Calu3 (cell line): ENCODE measurements around the gene ZRSR2. TPM values are rescaled to one million over a fixed set of nuclear protein-coding genes. Genes with fewer than 3 reads are reported as not detected.

Experiments
- BruUV-seq: library from RNA; stranded (reverse); fragments of 400-500 nt; replicated peaks from 2 replicates; lab custom pipeline; 2021; lab: Mats Ljungman, UMichigan
- CTCF ChIA-PET: fragments of 300-600 bp; sonication (Branson Sonifier 250); formaldehyde crosslinking; loops from one replicate; lab custom pipeline; 2022; ENCODE audit warnings: antibody characterized with exemption; lab: Charles Lee
- DNase-seq: peaks from one replicate; pipeline ENCODE4 v3.0.0; 2022
- H3K27ac Mint-ChIP-seq: one replicate; pipeline ENCODE4 v1.8.0; 2022; ENCODE audit warnings: mixed read lengths; ENCODE audit not compliant: unreplicated experiment
- H3K27me3 Mint-ChIP-seq: one replicate; pipeline ENCODE4 v1.8.0; 2022; ENCODE audit warnings: mixed read lengths; ENCODE audit not compliant: unreplicated experiment
- H3K36me3 Mint-ChIP-seq: one replicate; pipeline ENCODE4 v1.8.0; 2022; ENCODE audit warnings: mild to moderate bottlenecking, moderate library complexity, mixed read lengths; ENCODE audit not compliant: insufficient read depth, unreplicated experiment
- H3K4me1 Mint-ChIP-seq: one replicate; pipeline ENCODE4 v1.8.0; 2022; ENCODE audit warnings: mild to moderate bottlenecking, low read depth, mixed read lengths; ENCODE audit not compliant: unreplicated experiment
- H3K4me3 Mint-ChIP-seq: one replicate; pipeline ENCODE4 v1.8.0; 2022; ENCODE audit warnings: mild to moderate bottlenecking, low read depth, moderate library complexity, mixed read lengths; ENCODE audit not compliant: unreplicated experiment
- H3K9me3 Mint-ChIP-seq: one replicate; pipeline ENCODE4 v1.8.0; 2022; ENCODE audit warnings: low read depth, mixed read lengths; ENCODE audit not compliant: unreplicated experiment
- CTCF ChIP-seq: fragments of 200-600 bp; IDR thresholded peaks from one replicate; pipeline ENCODE4 v1.8.0; 2022; ENCODE audit warnings: antibody characterized with exemption; ENCODE audit not compliant: unreplicated experiment
- intact Hi-C: fragments of 100-400 bp; cut with micrococcal nuclease; formaldehyde crosslinking; loops from one replicate; pipeline ENCODE4 v1.10.0; 2022; ENCODE audit not compliant: unreplicated experiment
- total RNA-seq: library from RNA; stranded (reverse); gene quantifications from 2 replicates; pipeline ENCODE4 v1.2.3, GENCODE V29; 2022

ZRSR2 gene
- total RNA-seq, 1 experiment from 2014 or later = 16.4 TPM

DNA sequence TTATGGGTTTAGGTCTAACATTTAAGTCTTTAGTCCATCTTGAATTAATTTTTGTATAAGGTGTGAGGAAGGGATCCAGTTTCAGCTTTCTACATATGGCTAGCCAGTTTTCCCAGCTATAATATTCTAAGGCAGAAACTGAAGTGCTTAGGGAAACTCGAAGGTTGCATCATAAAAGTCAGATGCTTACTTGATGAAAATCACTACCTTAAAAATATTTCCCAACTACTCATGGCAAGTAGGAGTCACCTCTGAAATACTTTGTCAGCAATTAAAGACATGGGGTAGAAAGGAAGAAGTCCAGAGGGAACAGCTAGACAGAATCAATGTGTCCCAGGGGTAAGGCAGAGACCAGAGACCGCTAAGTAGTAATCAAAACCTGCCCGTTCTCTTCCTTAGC lies 70.6 kb downstream of the ZRSR2 start:
- CTCF ChIA-PET = no interaction called here
- no peak for TF ChIP-seq CTCF
- Mint-ChIP-seq H3K4me3 (no peak overlapping the region), H3K27ac (no peak overlapping the region), H3K27me3 (no peaks in the 10 kb centered on the region), H3K4me1 (no peaks in the 10 kb centered on the region), H3K9me3 (no peaks in the 10 kb centered on the region), H3K36me3 (no peaks in the 10 kb centered on the region)
- BruUV-seq = no TSS peak
- intact Hi-C loops = no loop called here
- DNase-seq = no peak

GRCh38 chrX:15864023-15864422 lies 73.7 kb downstream of the ZRSR2 start:
- no peaks in the 10 kb centered on the region for H3K4me1 Mint-ChIP-seq
- intact Hi-C loops = no loop called here
- H3K4me3 Mint-ChIP-seq = no peak overlapping the region
- DNase-seq = no peak
- H3K27me3 Mint-ChIP-seq = no peaks in the 10 kb centered on the region
- TF ChIP-seq CTCF = no peak
- H3K36me3 Mint-ChIP-seq = no peaks in the 10 kb centered on the region
- CTCF ChIA-PET = no interaction called here
- H3K9me3 Mint-ChIP-seq = no peaks in the 10 kb centered on the region
- BruUV-seq = no TSS peak
- H3K27ac Mint-ChIP-seq = no peak overlapping the region

- Mint-ChIP-seq H3K36me3 (no peaks in the 10 kb centered on the region), H3K4me1 (no peaks in the 10 kb centered on the region), H3K27ac (no peak overlapping the region), H3K27me3 (no peaks in the 10 kb centered on the region), H3K4me3 (no peak overlapping the region), H3K9me3 (no peaks in the 10 kb centered on the region)
- no TSS peak for BruUV-seq
- no peak for DNase-seq
- intact Hi-C loops = no loop called here
- no peak for TF ChIP-seq CTCF
- CTCF ChIA-PET = interaction anchor here (0.8 to 0.9 kb wide), 2 partner anchors 9 to 10 kb away, joined by 3 read pairs; partner anchors contain the start of gene AP1S2
These were observed 74.3 kb downstream of the ZRSR2 start for GRCh38 chrX:15864629-15865028.

- Mint-ChIP-seq H3K27me3 (no peaks in the 10 kb centered on the region), H3K4me1 (no peaks in the 10 kb centered on the region), H3K4me3 (no peak overlapping the region), H3K9me3 (no peaks in the 10 kb centered on the region), H3K36me3 (no peaks in the 10 kb centered on the region), H3K27ac (no peak overlapping the region)
- CTCF ChIA-PET = interaction anchor here (0.6 kb wide), 1 partner anchor 562 kb away, joined by 3 read pairs; no protein-coding TSS in a partner anchor
- no TSS peak for BruUV-seq
- no peak for DNase-seq
- intact Hi-C loops = no loop called here
- TF ChIP-seq CTCF = no peak
These were observed 75.9 kb downstream of the ZRSR2 start for GRCh38 chrX:15866147-15866546.
